ENCODE measurements around the gene RAB37.

RAB37 gene

GRCh38 chr17:74736513-74737298 is at the start of gene RAB37:
TSS of gene RAB37 (plus strand) at chr17:74737256. CDS start at chr17:74737273, 17 bp downstream.
- DNase-seq: peak; percentile 60 to 76

- no peak for DNase-seq
Measured at GRCh38 chr17:74687886-74688285, 49.2 kb upstream of the RAB37 start.

GRCh38 chr17:74690409-74690825 is 46.6 kb upstream of the RAB37 start:
- DNase-seq: peak in 1 of 2 donors; percentile 55

- no peak for DNase-seq
Measured at GRCh38 chr17:74691151-74691550, 45.9 kb upstream of the RAB37 start.

- DNase-seq: no peak
Measured at GRCh38 chr17:74694081-74694480, 43.0 kb upstream of the RAB37 start.

GRCh38 chr17:74695629-74696028 is 41.4 kb upstream of the RAB37 start:
- DNase-seq: no peak

GRCh38 chr17:74697515-74697914 is 39.5 kb upstream of the RAB37 start:
- no peak for DNase-seq

GRCh38 chr17:74698069-74698468 is 39.0 kb upstream of the RAB37 start:
- DNase-seq: no peak

- no peak for DNase-seq
Measured at GRCh38 chr17:74699236-74699635, 37.8 kb upstream of the RAB37 start.

- no peak for DNase-seq
Measured at GRCh38 chr17:74702116-74702871, 34.8 kb upstream of the RAB37 start.

GRCh38 chr17:74703311-74703710 is 33.7 kb upstream of the RAB37 start:
- no peak for DNase-seq

- DNase-seq: no peak
Measured at GRCh38 chr17:74704544-74704943, 32.5 kb upstream of the RAB37 start.

- no peak for DNase-seq
Measured at GRCh38 chr17:74711058-74711824, 25.8 kb upstream of the RAB37 start.

- DNase-seq: no peak
Measured at GRCh38 chr17:74712301-74712700, 24.8 kb upstream of the RAB37 start.

- DNase-seq: peak in 1 of 2 donors; percentile 62
Measured at GRCh38 chr17:74712756-74713155, 24.3 kb upstream of the RAB37 start, which contains the start of gene CD300LF. TSS of gene CD300LF (minus strand) at chr17:74712923. CDS start at chr17:74712866, 57 bp downstream.

GRCh38 chr17:74713171-74713755 is 23.8 kb upstream of the RAB37 start:
- no peak for DNase-seq

- DNase-seq: no peak
Measured at GRCh38 chr17:74715144-74715543, 21.9 kb upstream of the RAB37 start.

GRCh38 chr17:74720506-74720905 is 16.6 kb upstream of the RAB37 start:
- no peak for DNase-seq

- no peak for DNase-seq
Measured at GRCh38 chr17:74722782-74723181, 14.3 kb upstream of the RAB37 start.

GRCh38 chr17:74723891-74724290 is 13.2 kb upstream of the RAB37 start:
- no peak for DNase-seq

GRCh38 chr17:74725111-74725510 is 11.9 kb upstream of the RAB37 start:
- DNase-seq: no peak

GRCh38 chr17:74728033-74728701 is 8.9 kb upstream of the RAB37 start:
- no peak for DNase-seq

Data from CD4-positive, alpha-beta T cell treated with Interleukin-1 beta for 1 hour (primary cell).